ENCODE data around the gene JUN.

Gene JUN

GRCh38 chr1:58762806-58763205 lies 21.0 kb downstream of the JUN start:
- no peak for DNase-seq (ENCODE audit: low read depth, low spot score)

GRCh38 chr1:58755468-58755872 lies 28.4 kb downstream of the JUN start:
- DNase-seq (ENCODE audit: low read depth, low spot score): no peak

GRCh38 chr1:58754683-58755467 lies 29.0 kb downstream of the JUN start:
- no peak for DNase-seq (ENCODE audit: low read depth, low spot score)

- DNase-seq (ENCODE audit: low read depth, low spot score): no peak
Observed at GRCh38 chr1:58754073-58754613, 29.7 kb downstream of the JUN start.

- no peak for DNase-seq (ENCODE audit: low read depth, low spot score)
Observed at GRCh38 chr1:58753431-58753866, 30.4 kb downstream of the JUN start.

GRCh38 chr1:58749646-58750045 lies 34.2 kb downstream of the JUN start:
- DNase-seq (ENCODE audit: low read depth, low spot score): no peak

GRCh38 chr1:58748666-58749065 lies 35.2 kb downstream of the JUN start:
- DNase-seq (ENCODE audit: low read depth, low spot score): no peak

- no peak for DNase-seq (ENCODE audit: low read depth, low spot score)
Observed at GRCh38 chr1:58746757-58747156, 37.1 kb downstream of the JUN start.

GRCh38 chr1:58746182-58746581 lies 37.7 kb downstream of the JUN start:
- no peak for DNase-seq (ENCODE audit: low read depth, low spot score)

GRCh38 chr1:58745666-58746065 lies 38.2 kb downstream of the JUN start:
- DNase-seq (ENCODE audit: low read depth, low spot score): no peak

- no peak for DNase-seq (ENCODE audit: low read depth, low spot score)
Observed at GRCh38 chr1:58745117-58745516, 38.7 kb downstream of the JUN start.

- no peak for DNase-seq (ENCODE audit: low read depth, low spot score)
Observed at GRCh38 chr1:58741678-58742553, 41.9 kb downstream of the JUN start.

- DNase-seq (ENCODE audit: low read depth, low spot score): no peak
Observed at GRCh38 chr1:58739856-58740466, 43.9 kb downstream of the JUN start.

- no peak for DNase-seq (ENCODE audit: low read depth, low spot score)
Observed at GRCh38 chr1:58738876-58739275, 45.0 kb downstream of the JUN start.

- no peak for DNase-seq (ENCODE audit: low read depth, low spot score)
Observed at GRCh38 chr1:58735586-58735985, 48.3 kb downstream of the JUN start.

- DNase-seq (ENCODE audit: low read depth, low spot score): no peak
Observed at GRCh38 chr1:58734630-58735029, 49.2 kb downstream of the JUN start.

- DNase-seq (ENCODE audit: low read depth, low spot score): no peak
Observed at GRCh38 chr1:58732087-58732775, 51.6 kb downstream of the JUN start.
